T-helper 2 cell treated with Interferon-gamma antibody and Interleukin-4, amounts not matched to agents 100 ng/mL and 5 ng/mL, for 36 hours (primary cell): Measurements from ENCODE around the gene NPTX1. TPM values are rescaled to one million over a fixed set of nuclear protein-coding genes. Genes with fewer than 3 reads are reported as not detected.

Source experiments
- intact Hi-C: fragments of 100-400 bp; cut with micrococcal nuclease; formaldehyde crosslinking; loops from one replicate; pipeline ENCODE4 v1.15.1; 2023
- total RNA-seq: library from RNA; stranded (reverse); gene quantifications from 2 replicates; pipeline ENCODE4 v1.2.3, GENCODE V29; 2022

NPTX1 gene
- total RNA-seq, 1 donor from 2014 or later = 29.5 TPM

DNA sequence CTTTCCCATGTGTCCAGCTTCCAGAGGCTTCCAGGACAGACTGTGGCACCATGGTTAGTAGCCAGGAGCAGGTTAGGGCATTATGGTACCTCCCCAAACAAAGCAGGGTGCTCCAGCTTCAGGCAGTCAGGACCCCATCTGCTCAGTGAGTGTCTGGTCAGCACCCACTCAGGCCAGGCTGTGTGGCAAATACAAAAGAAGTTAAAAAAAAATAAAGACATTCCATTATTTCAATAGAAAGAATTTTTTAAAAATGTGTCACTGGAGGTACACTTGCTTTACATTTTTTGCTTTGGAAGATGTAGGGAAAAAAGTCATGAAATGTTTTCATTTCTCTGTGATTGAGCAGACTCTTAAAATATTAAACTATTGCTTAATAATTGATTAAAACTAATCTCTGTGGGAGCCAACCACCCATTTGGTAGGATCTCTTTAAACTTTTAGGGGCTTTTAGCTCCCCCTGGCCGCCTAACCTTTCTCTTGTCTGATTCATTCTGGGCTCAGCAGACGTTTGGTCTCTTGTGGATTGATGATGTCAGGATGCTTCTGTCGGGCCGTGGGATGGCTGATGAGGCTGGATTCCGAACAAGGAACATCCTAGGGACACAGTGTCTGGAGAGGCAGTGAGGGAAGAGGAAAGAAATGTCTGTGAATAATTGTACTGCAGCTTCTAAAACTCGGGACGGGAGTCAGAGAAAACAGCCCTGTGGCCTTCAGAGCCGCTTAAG, 28.4 kb upstream of the NPTX1 start:
- intact Hi-C loops = no loop called here

DNA sequence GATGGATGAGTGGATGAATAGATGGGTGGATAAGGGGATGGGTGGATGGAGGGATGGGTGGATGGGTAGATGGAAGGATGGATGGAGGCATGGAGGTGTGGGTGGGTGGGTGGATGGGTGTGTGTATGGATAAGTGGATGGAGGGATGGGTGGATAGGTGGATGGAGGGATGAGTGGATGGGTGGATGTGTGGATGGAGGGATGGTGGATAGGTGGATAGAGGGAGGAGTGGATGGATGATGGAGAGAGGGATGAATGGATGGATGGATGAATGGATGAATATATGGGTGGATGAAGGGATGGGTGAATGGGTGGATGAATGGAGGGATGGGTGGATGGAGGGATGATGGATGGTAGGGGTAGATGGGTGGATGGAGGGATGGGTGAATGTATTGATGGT, 27.5 kb upstream of the NPTX1 start:
- intact Hi-C loops = no loop called here

DNA sequence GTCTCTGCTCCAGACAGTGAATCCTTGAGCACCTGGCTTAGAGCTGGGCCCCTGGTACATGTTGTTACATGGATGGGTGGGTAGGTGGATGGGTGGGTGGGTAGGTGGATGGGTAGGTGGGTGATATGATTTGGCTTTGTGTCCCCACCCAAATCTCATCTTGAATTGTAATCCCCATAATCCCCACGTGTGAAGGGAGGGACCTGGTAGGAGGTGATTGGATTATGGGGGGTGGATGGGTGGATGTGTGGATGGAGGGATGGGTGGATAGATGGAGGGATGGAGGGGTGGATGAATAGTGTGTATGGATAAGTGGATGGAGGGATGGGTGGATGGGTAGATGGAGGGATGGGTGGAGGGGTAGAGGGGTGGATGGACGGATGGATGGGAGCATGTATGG, 26.6 kb upstream of the NPTX1 start:
- intact Hi-C loops = no loop called here

DNA sequence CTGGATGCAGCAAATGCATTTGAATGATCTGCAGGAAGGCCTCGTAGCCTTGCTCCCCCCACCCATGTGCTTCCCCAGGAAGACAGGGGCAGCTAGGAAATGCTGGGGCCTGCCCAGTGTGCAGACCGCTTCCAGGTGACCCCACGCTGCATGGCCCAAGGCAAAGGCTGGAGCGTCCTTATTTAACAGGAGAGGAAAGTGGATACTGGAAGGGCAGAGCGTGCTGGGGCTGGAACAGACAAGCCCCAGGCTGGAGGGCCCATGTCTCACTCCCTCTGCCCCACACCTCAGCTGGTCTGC, 26.1 kb upstream of the NPTX1 start:
- intact Hi-C loops = no loop called here

DNA sequence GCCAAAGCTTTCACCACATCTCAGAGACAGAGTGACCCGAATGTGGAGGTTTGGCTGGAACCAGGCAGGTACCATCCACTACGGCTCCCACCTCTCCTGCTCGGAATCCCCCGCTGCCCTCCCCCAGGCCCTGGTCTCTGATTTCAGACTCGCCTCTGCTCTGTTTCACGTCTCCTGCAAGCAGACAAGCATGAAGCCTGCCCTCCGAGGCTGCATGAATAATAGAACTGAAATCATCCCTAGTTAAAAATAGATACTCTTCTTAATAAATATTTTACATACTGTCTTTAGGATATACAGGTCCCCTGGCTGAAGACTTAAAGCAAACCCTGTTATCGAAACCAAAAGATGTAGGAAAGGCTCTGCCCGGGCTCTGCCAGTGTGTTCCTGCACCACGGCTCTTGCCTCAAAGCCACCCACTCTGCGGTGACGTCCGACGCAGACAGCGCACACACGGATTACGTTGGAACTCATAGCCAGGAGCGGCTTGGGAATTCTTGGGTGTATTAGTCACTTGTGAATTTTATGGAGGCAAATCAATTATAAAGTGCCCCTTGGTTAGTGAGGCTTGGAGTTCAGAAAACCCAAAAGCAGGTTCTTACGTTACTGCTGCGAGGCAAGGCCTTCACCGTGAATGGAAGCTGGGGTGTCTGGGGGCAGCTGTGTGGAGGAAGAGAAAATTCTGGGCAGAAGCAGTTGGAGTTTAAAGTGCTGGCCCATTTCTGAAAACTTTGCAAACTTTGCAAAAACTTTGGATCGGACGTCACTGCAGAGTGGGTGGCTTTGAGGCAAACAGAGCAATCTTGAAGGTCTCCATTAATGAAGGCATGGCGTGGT, 25.6 kb upstream of the NPTX1 start:
- intact Hi-C loops = no loop called here

DNA sequence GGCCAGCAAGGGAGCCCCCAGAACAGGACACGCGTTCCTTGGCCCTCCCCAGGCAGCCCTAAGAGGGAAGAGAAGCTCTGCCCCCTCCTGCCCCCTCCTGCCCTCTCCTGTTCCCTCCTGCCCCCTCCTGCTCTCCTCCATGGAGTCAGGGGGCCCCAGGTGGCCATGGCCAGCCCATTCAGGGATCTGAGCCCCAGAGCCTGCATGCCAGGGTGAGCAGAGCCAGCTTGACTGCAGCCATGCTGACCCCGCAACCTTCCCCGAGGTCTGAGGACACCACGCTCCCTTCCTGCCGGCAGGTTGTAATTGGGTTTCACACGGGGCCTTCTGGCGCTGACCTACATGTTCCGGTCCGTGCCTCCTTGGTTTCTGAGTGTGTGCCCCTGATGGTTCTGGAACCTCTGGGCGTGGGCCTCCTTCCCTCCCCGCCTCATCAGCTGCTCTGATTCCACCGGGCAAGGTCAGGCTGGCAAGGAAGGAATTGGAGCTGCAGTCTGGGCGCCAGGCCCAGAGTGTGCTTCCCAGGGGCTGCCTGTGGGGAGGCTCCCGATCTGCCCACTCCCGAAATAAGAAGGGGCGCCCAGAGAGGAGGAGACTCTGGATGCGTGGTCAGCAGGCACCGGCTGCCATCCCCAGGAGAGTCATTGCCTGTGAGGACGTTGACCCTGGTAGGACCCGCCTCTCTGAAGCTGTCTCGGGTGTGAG, 23.7 kb upstream of the NPTX1 start:
- intact Hi-C loops = no loop called here

DNA sequence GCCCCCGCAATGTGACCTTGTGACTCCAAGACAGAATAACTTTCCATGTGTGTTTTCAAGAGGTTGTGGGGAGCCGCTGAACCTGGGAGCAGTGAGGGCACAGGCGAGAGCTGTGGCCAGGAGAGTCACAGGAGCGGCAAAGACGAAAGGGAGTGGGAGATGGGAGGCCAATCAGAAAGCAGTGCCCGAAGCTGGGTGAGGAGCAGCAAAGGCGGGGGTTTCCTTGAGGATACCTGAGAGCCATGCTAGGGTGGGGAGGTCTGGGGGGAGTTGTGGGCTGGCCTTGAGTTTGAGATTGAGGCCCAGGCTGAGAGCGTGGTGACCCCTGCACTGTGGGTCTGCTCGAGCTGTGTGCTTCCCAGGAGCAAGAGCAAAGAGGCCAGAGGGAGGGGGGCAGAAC, 23.2 kb upstream of the NPTX1 start:
- intact Hi-C loops = no loop called here

DNA sequence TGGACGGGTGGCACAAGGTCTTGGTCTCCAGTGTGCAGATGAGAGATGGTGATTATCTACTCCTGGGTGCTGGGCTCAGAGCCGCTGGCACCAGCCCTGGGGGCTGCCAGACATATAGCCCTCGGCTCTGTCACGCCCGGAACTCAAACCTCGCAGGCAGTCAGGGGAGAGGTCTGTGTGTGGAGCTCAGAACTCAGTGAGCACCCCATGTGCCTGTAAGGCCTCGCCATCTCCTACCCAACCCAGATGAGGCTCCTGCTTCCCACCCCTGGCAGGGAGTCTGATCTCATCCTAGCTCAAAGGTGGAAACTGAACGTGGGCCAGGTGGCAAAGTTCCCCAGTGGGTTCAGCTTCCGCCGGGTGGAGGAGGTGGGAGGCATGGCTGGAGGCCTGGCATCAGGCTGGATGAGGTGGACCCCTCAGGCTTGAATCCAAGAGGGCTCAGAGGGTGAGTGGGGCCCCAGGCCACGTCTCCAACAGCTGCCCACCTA, 22.6 kb upstream of the NPTX1 start:
- intact Hi-C loops = no loop called here

DNA sequence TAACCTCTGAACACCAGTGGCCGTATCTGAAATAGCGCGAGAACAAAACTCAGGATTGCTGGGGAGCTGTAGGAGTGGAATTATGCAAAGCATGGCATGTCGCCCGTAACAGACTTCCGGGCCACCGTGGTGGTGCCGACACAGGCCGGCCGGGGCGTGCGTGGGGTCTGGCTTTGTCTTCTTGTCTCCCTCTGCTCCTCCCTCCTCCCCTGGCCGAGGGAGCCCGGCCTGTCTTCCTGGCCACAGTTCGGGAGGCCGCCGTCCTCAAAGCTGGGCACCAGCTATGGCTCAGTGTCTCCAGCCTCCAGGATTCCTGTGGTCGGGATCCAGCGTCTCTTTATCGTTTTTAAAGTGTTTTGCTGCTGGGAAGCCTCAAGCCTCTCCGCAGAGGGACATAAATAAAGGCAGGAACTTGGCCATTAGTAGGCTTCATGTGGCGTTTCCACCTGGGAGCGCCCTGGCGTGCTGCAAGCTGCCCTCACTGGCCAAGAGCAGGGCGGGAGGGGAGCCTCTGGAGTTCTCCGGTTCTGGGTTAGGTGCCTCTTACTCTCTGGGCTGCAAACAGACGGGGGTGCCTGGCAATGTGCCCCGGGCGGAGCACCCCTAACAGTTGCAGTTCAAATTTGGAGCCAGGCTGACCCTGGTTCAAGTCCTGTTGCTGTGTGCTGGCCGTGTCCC, 22.0 kb upstream of the NPTX1 start:
- intact Hi-C loops = no loop called here

DNA sequence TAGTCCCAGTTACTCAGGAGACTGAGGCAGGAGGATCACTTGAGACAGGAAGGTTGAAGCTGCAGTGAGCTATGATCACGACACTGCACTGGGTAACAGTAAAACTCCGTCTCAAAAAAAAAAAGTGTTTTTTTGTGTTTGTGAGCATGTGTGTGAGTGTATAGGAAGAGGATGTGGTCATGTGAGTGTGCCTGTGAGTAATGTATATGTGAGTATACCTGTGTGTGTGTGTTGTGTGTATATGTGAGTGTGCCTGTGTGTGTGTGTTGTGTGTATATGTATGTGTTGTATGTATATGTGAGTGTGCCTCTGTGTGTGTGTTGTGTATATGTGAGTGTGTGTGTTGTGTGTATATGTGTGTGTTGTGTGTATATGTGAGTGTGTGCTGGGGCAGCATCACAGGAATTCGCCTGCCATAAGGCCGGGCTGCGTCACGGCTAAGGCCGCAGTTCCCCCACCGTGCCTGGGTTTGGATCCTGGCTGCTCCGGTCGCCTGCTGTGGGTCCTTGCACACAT, 21.4 kb upstream of the NPTX1 start:
- intact Hi-C loops = no loop called here

DNA sequence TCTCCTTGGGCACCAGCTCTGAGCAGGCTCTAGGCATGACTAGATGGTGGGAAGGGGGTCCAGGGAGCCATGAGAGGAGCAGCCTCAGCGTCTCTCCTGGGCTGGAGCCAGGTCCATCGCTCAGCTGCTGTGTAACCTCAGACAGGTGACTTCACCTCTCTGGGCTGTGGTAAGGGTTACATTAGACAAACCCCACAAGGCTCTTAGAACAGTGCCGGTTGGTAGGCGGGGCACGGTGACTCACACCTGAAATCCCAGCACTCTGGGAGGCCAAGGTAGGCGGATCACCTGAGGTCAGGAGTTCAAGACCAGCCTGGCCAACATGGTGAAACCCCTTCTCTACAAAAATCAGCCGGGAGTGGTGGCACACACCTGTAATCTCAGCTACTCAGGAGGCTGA, 18.1 kb upstream of the NPTX1 start:
- intact Hi-C loops = no loop called here

DNA sequence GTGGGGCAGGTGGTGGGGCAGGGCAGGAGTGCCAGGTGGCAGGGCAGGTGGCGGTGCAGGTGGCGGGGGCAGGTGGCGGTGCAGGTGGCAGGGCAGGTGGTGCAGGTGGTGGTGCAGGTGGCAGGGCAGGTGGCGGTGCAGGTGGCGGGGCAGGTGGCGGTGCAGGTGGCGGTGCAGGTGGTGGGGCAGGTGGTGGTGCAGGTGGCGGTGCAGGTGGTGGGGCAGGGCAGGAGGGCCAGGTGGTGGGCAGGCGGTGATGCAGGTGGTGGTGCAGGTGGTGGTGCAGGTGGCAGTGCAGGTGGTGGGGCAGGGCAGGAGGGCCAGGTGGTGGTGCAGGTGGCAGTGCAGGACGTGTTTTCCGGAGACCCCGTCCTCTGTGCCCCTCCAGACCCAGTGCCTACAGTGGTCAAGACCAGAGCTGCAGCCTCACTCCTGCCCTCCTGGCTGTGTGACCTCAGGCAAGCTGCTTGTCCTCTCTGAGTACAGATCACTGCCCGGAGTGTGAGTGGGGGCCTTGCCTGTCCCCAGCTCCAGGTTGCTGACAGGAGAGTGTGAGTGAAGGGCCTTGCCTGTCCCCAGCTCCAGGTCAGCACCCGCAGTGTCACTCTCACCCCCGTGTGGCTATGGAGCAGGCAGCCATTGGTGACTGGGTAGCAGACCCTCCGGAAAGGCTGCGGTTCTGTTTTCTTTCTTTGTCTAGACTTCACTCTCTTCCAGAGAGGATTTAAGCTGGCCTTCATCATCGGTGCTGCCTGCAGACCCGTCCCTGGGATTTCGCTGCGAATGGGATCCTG, 16.1 kb upstream of the NPTX1 start:
- intact Hi-C loops = no loop called here

DNA sequence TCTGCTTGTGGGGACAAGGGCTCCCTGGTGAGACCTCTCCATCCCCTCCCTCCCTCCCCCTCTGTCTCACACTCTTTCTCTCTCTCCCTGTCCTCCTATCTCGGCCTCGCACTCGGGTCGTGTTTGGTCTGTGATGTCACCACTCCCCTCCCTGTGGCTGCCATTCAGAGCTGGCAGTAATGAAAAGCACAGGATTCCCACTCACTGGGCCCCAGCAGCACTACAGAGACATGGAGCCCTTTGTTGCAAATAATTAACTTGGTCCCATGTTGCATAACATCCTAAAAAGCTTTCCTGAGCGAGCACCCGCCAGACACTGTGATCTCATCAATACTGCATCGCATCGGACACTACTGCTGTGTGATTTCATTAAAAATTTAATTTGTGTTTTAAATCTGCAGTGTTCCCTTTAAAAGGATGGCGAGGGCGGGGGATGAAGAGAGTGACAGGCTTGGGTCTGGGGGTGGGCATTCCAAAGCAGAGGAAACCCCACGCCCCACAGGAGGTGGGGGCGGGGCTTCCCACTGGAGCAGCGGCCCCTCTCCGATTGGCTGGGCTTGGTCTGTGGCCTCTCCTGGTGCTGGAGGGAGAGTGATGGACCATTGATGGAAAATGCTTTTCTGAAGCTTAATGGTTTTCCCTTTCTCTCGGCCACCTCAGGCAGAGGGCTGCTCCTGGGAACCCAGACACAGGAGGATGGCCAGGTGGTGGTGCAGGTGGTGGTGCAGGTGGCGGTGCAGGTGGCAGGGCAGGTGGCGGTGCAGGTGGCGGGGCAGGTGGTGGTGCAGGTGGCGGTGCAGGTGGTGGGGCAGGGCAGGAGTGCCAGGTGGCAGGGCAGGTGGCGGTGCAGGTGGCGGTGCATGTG, 15.3 kb upstream of the NPTX1 start:
- intact Hi-C loops = no loop called here

DNA sequence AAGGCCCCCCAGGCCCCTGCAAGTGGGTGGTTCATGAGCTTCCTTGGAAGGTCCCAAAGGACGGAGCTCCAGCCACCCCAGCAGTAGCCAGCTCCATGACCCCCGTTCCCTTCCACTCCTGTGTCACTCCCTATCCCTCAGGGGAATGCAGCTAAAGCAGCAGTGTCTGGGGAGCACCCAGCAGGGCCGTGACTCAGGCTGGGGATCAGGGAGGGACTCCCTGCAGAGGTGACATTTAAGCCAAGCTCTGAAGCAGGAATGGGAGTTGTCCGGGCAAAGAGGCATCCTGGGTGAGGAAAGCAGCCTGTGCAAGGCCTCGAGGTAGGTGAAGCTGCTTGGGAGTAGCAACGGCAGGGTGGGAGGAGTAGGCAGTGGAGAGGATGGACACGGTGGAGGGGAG, 11.1 kb upstream of the NPTX1 start:
- intact Hi-C loops = no loop called here

DNA sequence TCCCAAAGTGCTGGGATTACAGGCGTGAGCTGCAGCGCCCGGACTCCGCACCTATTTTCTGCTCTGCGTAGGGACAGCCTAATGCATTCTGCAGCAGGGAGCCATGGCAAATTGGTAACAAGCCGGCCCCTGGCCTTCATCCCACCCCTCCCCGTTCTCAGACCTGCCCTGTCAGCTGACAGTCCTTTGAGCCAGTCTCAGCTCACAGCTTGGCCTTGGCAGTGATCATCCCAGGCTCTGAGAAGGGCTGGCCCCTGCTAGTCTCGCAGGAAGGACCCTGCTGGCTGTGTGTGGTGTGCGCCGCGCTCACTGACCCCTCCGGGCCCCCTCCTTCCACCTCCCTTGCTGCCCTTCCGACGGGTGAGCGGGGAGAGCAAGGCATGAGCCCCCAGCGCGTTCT, 10.3 kb upstream of the NPTX1 start:
- intact Hi-C loops = no loop called here

DNA sequence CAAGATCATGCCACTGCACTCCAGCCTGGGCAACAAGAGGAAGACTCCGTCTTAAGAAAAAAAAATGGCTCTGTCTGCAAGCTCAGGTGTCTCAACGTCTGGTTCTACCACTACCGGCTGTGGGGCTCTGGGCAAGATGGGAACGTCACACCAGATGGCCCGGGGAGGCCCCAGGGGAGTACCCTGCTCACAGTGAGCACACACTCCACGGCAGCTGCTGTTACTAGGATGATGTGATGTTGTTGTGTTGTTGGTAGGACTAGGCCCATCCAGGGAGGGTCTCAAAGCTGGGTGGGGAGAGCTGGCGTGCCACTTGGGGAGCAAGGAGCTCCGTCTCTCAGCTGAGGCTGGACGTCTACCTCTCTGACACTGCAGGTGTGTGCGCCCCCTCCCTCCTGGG, 9.4 kb upstream of the NPTX1 start:
- intact Hi-C loops = no loop called here

DNA sequence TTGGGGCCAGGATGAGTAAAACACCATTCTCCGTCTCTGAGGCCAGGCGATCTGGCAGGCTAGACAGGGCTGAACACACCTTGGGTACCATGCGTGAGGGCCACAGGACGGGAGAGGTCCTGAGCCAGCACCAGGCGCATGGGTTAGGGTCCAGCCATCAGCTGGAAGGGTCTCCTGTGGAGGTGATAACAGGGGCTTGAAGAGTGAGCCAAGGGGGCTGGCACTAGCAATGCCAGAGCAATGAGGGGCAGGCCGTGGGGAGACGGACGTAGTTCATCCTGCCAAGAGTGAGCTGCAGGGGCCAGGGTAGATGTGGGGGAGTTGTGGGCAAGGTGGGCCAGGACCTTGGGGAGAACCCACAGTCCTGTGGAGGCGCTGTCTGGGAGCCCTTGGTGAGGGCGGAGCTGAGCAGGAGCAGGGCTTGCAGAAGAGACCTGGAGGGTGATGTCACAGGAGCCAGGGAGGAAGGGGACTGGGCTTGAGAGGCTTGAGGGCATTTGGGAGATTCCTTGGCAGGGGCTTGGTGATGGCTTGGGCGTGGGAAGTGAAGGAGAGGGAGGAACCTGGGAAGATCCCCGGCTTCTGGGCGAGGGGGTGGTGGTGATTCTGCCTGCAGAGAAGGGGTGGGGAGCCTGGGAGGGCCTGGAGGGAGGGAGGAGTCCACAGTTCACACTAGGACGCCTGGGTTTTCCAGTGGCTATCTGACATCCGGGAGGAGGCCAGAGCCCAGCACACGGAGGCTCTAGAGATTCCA, 6.3 kb upstream of the NPTX1 start:
- intact Hi-C loops = no loop called here

DNA sequence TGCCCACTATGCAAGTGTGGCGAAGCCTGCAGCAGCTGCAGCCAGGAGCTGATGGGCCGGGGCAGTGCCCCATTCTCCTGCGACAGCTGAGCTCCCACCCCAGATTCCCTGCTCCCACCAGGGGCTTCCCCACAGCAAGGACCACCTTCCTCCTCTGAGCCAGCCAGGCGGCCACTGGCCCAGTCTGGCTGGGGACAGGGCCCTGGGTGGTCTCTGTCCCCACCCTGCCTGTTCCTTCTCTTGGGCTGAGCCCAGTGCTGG, 5.6 kb upstream of the NPTX1 start:
- intact Hi-C loops = no loop called here

DNA sequence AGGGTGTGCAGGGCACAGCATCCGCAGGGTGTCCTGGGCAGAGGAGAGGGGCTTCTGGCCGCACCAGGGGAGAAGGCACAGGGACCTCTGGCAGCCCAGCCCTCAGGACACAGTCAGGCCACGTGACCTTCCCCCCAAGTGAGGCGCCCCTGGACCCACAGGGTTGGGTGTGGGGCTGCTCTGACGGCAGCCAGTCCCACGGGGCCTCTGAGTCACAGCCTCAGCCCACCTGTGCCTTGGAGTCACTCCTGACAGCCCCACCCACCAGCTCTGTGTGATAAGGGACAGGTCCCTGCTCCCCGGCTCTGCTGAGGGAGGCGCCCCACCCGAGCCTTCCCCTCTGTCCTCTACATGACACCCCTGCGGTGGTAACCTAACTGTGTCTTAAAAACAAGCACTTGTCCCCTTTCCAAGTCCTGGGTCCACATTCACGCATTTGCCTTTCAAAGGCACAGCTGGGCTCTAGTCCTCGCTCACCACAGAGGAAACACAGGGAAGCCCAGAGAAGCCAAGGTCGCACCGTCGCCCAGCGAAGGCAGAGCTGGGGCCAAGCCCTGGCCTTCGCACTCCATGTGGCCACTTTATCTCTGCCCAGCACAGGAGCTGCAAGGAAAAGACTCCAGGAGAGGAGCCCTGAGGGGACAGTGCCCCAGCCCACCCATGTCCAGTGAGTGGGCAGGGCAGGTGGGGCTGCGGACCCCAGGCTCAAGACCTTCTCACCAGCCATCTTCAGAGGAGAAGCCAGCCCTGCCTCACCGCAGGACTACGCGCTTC, 5.1 kb upstream of the NPTX1 start:
- intact Hi-C loops = no loop called here
